ENCODE results near the gene ABCF2. TPM values are rescaled to one million over a fixed set of nuclear protein-coding genes. Genes with fewer than 3 reads are reported as not detected.

The ABCF2 gene
- total RNA-seq, 1 donor from 2014 or later: 24.5 TPM

GRCh38 chr7:151255390-151255789, 28.4 kb upstream of the ABCF2 start:
- intact Hi-C loops (cut with DNase I): no loop called here
- DNase-seq (ENCODE audit: missing footprints) (no peak), ATAC-seq (no peak)

GRCh38 chr7:151254851-151255250, 27.8 kb upstream of the ABCF2 start:
- intact Hi-C loops (cut with DNase I): no loop called here
- peak; percentile 46 for DNase-seq (ENCODE audit: missing footprints)
- no peak for ATAC-seq

GRCh38 chr7:151254316-151254715, 27.3 kb upstream of the ABCF2 start:
- intact Hi-C loops (cut with DNase I): no loop called here
- DNase-seq (ENCODE audit: missing footprints): peak; percentile 70
- peak; percentile 9 for ATAC-seq

- intact Hi-C loops (cut with DNase I): no loop called here
These were observed 26.1 kb upstream of the ABCF2 start for GRCh38 chr7:151252961-151253711.

GRCh38 chr7:151252561-151252835, 25.5 kb upstream of the ABCF2 start:
- peak; percentile 68 for DNase-seq (ENCODE audit: missing footprints)

More at GRCh38 chr7:151252961-151253711, 26.1 kb upstream of the ABCF2 start:
- ATAC-seq (no peak), DNase-seq (ENCODE audit: missing footprints) (peak; percentile 50)

GRCh38 chr7:151251689-151252560, 24.9 kb upstream of the ABCF2 start:
- peak; percentile 88 for DNase-seq (ENCODE audit: missing footprints)
- intact Hi-C loops (cut with DNase I): no loop called here
- ATAC-seq: peak; percentile 62

More at GRCh38 chr7:151252561-151252835, 25.5 kb upstream of the ABCF2 start:
- intact Hi-C loops (cut with DNase I): no loop called here
- ATAC-seq: no peak

- ATAC-seq: no peak
- intact Hi-C loops (cut with DNase I): no loop called here
- peak; percentile 71 for DNase-seq (ENCODE audit: missing footprints)
These were observed 24.3 kb upstream of the ABCF2 start for GRCh38 chr7:151251328-151251688.

- no peak for ATAC-seq
- DNase-seq (ENCODE audit: missing footprints): peak; percentile 64
- intact Hi-C loops (cut with DNase I): no loop called here
These were observed 23.5 kb upstream of the ABCF2 start for GRCh38 chr7:151250181-151251132.

GRCh38 chr7:151249732-151250072, 22.7 kb upstream of the ABCF2 start:
- intact Hi-C loops (cut with DNase I): loop anchor here (2.0 kb wide), 1 partner anchor 53 kb away; no protein-coding TSS in a partner anchor
- DNase-seq (ENCODE audit: missing footprints): peak; percentile 53
- peak; percentile 59 for ATAC-seq

- ATAC-seq: peak; percentile 38
- intact Hi-C loops (cut with DNase I): loop anchor here (2.0 kb wide), 1 partner anchor 54 kb away; no protein-coding TSS in a partner anchor
- DNase-seq (ENCODE audit: missing footprints): peak; percentile 90
These were observed 22.2 kb upstream of the ABCF2 start for GRCh38 chr7:151249034-151249731.

- DNase-seq (ENCODE audit: missing footprints) (peak; percentile 91), ATAC-seq (peak; percentile 45)
- intact Hi-C loops (cut with DNase I): loop anchor here (2.0 kb wide), 1 partner anchor 54 kb away; no protein-coding TSS in a partner anchor
These were observed 21.5 kb upstream of the ABCF2 start, which contains the start of gene SMARCD3 for GRCh38 chr7:151248346-151249033. SMARCD3 (minus strand) TSS chr7:151248694; CDS start chr7:151248562, 132 bp downstream.

- ATAC-seq (no peak), DNase-seq (ENCODE audit: missing footprints) (peak; percentile 66)
- intact Hi-C loops (cut with DNase I): loop anchor here (2.0 kb wide), 1 partner anchor 55 kb away; no protein-coding TSS in a partner anchor
These were observed 20.8 kb upstream of the ABCF2 start for GRCh38 chr7:151247611-151248345.

GRCh38 chr7:151246851-151247580, 20.0 kb upstream of the ABCF2 start:
- intact Hi-C loops (cut with DNase I): no loop called here
- DNase-seq (ENCODE audit: missing footprints) (peak; percentile 68), ATAC-seq (no peak)

GRCh38 chr7:151246102-151246850, 19.3 kb upstream of the ABCF2 start:
- intact Hi-C loops (cut with DNase I): no loop called here
- peak; percentile 52 for DNase-seq (ENCODE audit: missing footprints)
- no peak for ATAC-seq

GRCh38 chr7:151245360-151246101, 18.5 kb upstream of the ABCF2 start:
- intact Hi-C loops (cut with DNase I): no loop called here
- ATAC-seq (no peak), DNase-seq (ENCODE audit: missing footprints) (peak; percentile 74)

All from Right ventricle myocardium inferior (tissue), 1 donor.